Measurements from ENCODE around the gene PLAC8.

The PLAC8 gene

GRCh38 chr4:83104991-83105390 is 9.5 kb downstream of the PLAC8 start:
- WGBS: 97% methylated on average over 7 of the region's 7 CpGs
- H4K8ac ChIP-seq (ENCODE audit: low read length): no peak overlapping the region
- no peak overlapping the region for H3K18ac ChIP-seq (ENCODE audit: low read depth in 1 of 2, low read length in 2 of 2)
- H3K79me1 ChIP-seq (replicated peaks; ENCODE audit: low read length, poor library complexity, severe bottlenecking): no peaks in the 10 kb centered on the region
- peaks cover 0 to 9% of the 10 kb centered on the region in 2 experiments for H3K27me3 ChIP-seq (ENCODE audit: control insufficient read depth in 1 of 2, insufficient read depth in 1 of 2, low read length in 2 of 2)
- no peak overlapping the region for H2BK15ac ChIP-seq (ENCODE audit: low read depth, poor library complexity, severe bottlenecking)
- DNase-seq: no peak
- H2BK12ac ChIP-seq (ENCODE audit: low read length in 2 of 2): no peak overlapping the region
- H3K4me3 ChIP-seq (ENCODE audit: insufficient read depth in 1 of 2, low read depth in 1 of 2, low read length in 2 of 2): no peak overlapping the region
- H3K9me3 ChIP-seq (ENCODE audit: control insufficient read depth, low read length): no peaks in the 10 kb centered on the region
- H3K36me3 ChIP-seq (ENCODE audit: control insufficient read depth in 1 of 2, insufficient read depth in 2 of 2, low read depth in 1 of 2, low read length in 2 of 2): no peaks in the 10 kb centered on the region
- H2BK120ac ChIP-seq (ENCODE audit: low read depth, low read length): no peak overlapping the region
- H3K9ac ChIP-seq (ENCODE audit: low read length): no peak overlapping the region
- H3K4ac ChIP-seq (ENCODE audit: low read depth in 1 of 2, low read length in 2 of 2): no peak overlapping the region
- no peak overlapping the region for H3K4me2 ChIP-seq (ENCODE audit: low read length, poor library complexity, severe bottlenecking)
- H2BK5ac ChIP-seq (ENCODE audit: low read depth, low read length, poor library complexity, severe bottlenecking): no peak overlapping the region
- H2AFZ ChIP-seq (ENCODE audit: low read depth, low read length): no peak overlapping the region
- no peak overlapping the region for H3K23ac ChIP-seq (ENCODE audit: low read length in 2 of 2)
- no peak overlapping the region for H3K27ac ChIP-seq (ENCODE audit: low read length, poor library complexity, severe bottlenecking)
- H3K4me1 ChIP-seq (ENCODE audit: control insufficient read depth, insufficient read depth, low read depth, low read length): no peaks in the 10 kb centered on the region
- H3K14ac ChIP-seq (ENCODE audit: low read length in 2 of 2): no peak overlapping the region
- no peak overlapping the region for H4K91ac ChIP-seq (ENCODE audit: low read length)
- H2AK5ac ChIP-seq (ENCODE audit: low read length, severe bottlenecking): no peak overlapping the region

- Histone ChIP-seq H3K18ac (ENCODE audit: low read depth in 1 of 2, low read length in 2 of 2) (no peak overlapping the region), H3K79me1 (replicated peaks; ENCODE audit: low read length, poor library complexity, severe bottlenecking) (no peaks in the 10 kb centered on the region), H3K4me1 (ENCODE audit: control insufficient read depth, insufficient read depth, low read depth, low read length) (peaks cover 1% of the 10 kb centered on the region), H2AFZ (ENCODE audit: low read depth, low read length) (no peak overlapping the region), H3K4me3 (ENCODE audit: insufficient read depth in 1 of 2, low read depth in 1 of 2, low read length in 2 of 2) (no peak overlapping the region), H3K36me3 (ENCODE audit: control insufficient read depth in 1 of 2, insufficient read depth in 2 of 2, low read depth in 1 of 2, low read length in 2 of 2) (no peaks in the 10 kb centered on the region), H2BK15ac (ENCODE audit: low read depth, poor library complexity, severe bottlenecking) (no peak overlapping the region), H3K27me3 (ENCODE audit: control insufficient read depth in 1 of 2, insufficient read depth in 1 of 2, low read length in 2 of 2) (peaks cover 0 to 13% of the 10 kb centered on the region in 2 experiments), H3K14ac (ENCODE audit: low read length in 2 of 2) (no peak overlapping the region), H2BK5ac (ENCODE audit: low read depth, low read length, poor library complexity, severe bottlenecking) (no peak overlapping the region), H4K8ac (ENCODE audit: low read length) (no peak overlapping the region), H3K23ac (ENCODE audit: low read length in 2 of 2) (no peak overlapping the region), H3K4me2 (ENCODE audit: low read length, poor library complexity, severe bottlenecking) (no peak overlapping the region), H2AK5ac (ENCODE audit: low read length, severe bottlenecking) (no peak overlapping the region), H2BK120ac (ENCODE audit: low read depth, low read length) (no peak overlapping the region), H3K27ac (ENCODE audit: low read length, poor library complexity, severe bottlenecking) (no peak overlapping the region), H3K9ac (ENCODE audit: low read length) (no peak overlapping the region), H2BK12ac (ENCODE audit: low read length in 2 of 2) (no peak overlapping the region), H3K9me3 (ENCODE audit: control insufficient read depth, low read length) (no peaks in the 10 kb centered on the region), H3K4ac (ENCODE audit: low read depth in 1 of 2, low read length in 2 of 2) (no peak overlapping the region), H4K91ac (ENCODE audit: low read length) (no peak overlapping the region)
- no peak for DNase-seq
- WGBS: no CpG with 5 or more reads among the region's 2 CpGs
Observed at GRCh38 chr4:83096397-83096796, 18.1 kb downstream of the PLAC8 start.

GRCh38 chr4:83093060-83093640 is 21.4 kb downstream of the PLAC8 start:
- Histone ChIP-seq H3K4ac (ENCODE audit: low read depth in 1 of 2, low read length in 2 of 2) (no peak overlapping the region), H4K91ac (ENCODE audit: low read length) (no peak overlapping the region), H2AFZ (ENCODE audit: low read depth, low read length) (no peak overlapping the region), H2BK15ac (ENCODE audit: low read depth, poor library complexity, severe bottlenecking) (no peak overlapping the region), H2BK5ac (ENCODE audit: low read depth, low read length, poor library complexity, severe bottlenecking) (no peak overlapping the region), H3K14ac (ENCODE audit: low read length in 2 of 2) (no peak overlapping the region), H3K23ac (ENCODE audit: low read length in 2 of 2) (no peak overlapping the region), H3K4me2 (ENCODE audit: low read length, poor library complexity, severe bottlenecking) (no peak overlapping the region), H3K36me3 (ENCODE audit: control insufficient read depth in 1 of 2, insufficient read depth in 2 of 2, low read depth in 1 of 2, low read length in 2 of 2) (no peaks in the 10 kb centered on the region), H3K27ac (ENCODE audit: low read length, poor library complexity, severe bottlenecking) (no peak overlapping the region), H2BK12ac (ENCODE audit: low read length in 2 of 2) (no peak overlapping the region), H3K9ac (ENCODE audit: low read length) (no peak overlapping the region), H3K18ac (ENCODE audit: low read depth in 1 of 2, low read length in 2 of 2) (no peak overlapping the region), H2BK120ac (ENCODE audit: low read depth, low read length) (no peak overlapping the region), H3K79me1 (replicated peaks; ENCODE audit: low read length, poor library complexity, severe bottlenecking) (no peaks in the 10 kb centered on the region), H3K4me1 (ENCODE audit: control insufficient read depth, insufficient read depth, low read depth, low read length) (peaks cover 1% of the 10 kb centered on the region), H3K9me3 (ENCODE audit: control insufficient read depth, low read length) (no peaks in the 10 kb centered on the region), H3K4me3 (ENCODE audit: insufficient read depth in 1 of 2, low read depth in 1 of 2, low read length in 2 of 2) (no peak overlapping the region), H3K27me3 (ENCODE audit: control insufficient read depth in 1 of 2, insufficient read depth in 1 of 2, low read length in 2 of 2) (peaks cover 0 to 13% of the 10 kb centered on the region in 2 experiments), H2AK5ac (ENCODE audit: low read length, severe bottlenecking) (no peak overlapping the region), H4K8ac (ENCODE audit: low read length) (no peak overlapping the region)
- no peak for DNase-seq
- 59% methylated on average over 6 of the region's 6 CpGs for WGBS

- Histone ChIP-seq H3K4me3 (ENCODE audit: insufficient read depth in 1 of 2, low read depth in 1 of 2, low read length in 2 of 2) (no peak overlapping the region), H4K8ac (ENCODE audit: low read length) (no peak overlapping the region), H2BK12ac (ENCODE audit: low read length in 2 of 2) (no peak overlapping the region), H3K4me2 (ENCODE audit: low read length, poor library complexity, severe bottlenecking) (no peak overlapping the region), H3K27me3 (ENCODE audit: control insufficient read depth in 1 of 2, insufficient read depth in 1 of 2, low read length in 2 of 2) (peaks cover 0 to 4% of the 10 kb centered on the region in 2 experiments), H3K18ac (ENCODE audit: low read depth in 1 of 2, low read length in 2 of 2) (no peak overlapping the region), H3K9me3 (ENCODE audit: control insufficient read depth, low read length) (no peaks in the 10 kb centered on the region), H2AK5ac (ENCODE audit: low read length, severe bottlenecking) (no peak overlapping the region), H2BK5ac (ENCODE audit: low read depth, low read length, poor library complexity, severe bottlenecking) (no peak overlapping the region), H3K27ac (ENCODE audit: low read length, poor library complexity, severe bottlenecking) (no peak overlapping the region), H2AFZ (ENCODE audit: low read depth, low read length) (no peak overlapping the region), H4K91ac (ENCODE audit: low read length) (no peak overlapping the region), H3K14ac (ENCODE audit: low read length in 2 of 2) (no peak overlapping the region), H3K36me3 (ENCODE audit: control insufficient read depth in 1 of 2, insufficient read depth in 2 of 2, low read depth in 1 of 2, low read length in 2 of 2) (no peaks in the 10 kb centered on the region), H3K9ac (ENCODE audit: low read length) (no peak overlapping the region), H3K79me1 (replicated peaks; ENCODE audit: low read length, poor library complexity, severe bottlenecking) (no peaks in the 10 kb centered on the region), H3K4me1 (ENCODE audit: control insufficient read depth, insufficient read depth, low read depth, low read length) (peaks cover 1% of the 10 kb centered on the region), H2BK120ac (ENCODE audit: low read depth, low read length) (no peak overlapping the region), H3K4ac (ENCODE audit: low read depth in 1 of 2, low read length in 2 of 2) (no peak overlapping the region), H3K23ac (ENCODE audit: low read length in 2 of 2) (no peak overlapping the region), H2BK15ac (ENCODE audit: low read depth, poor library complexity, severe bottlenecking) (no peak overlapping the region)
- WGBS: no CpG with 5 or more reads among the region's 2 CpGs
- DNase-seq: no peak
Observed at GRCh38 chr4:83089410-83090157, 24.9 kb downstream of the PLAC8 start.
